ENCODE measurements around the gene MITF. TPM values are rescaled to one million over a fixed set of nuclear protein-coding genes. Genes with fewer than 3 reads are reported as not detected.

MITF gene
- total and polyA plus RNA-seq, 3 donors from 2014 or later: 5.5 to 9.0 (median 5.8) TPM

- H3K4me1 ChIP-seq: no peaks in the 10 kb centered on the region
- no peak overlapping the region for H3K27ac ChIP-seq
- no peak overlapping the region for H3K4me3 ChIP-seq
- 84 to 85% methylated on average over 4 of the region's 4 CpGs for WGBS, 2 donors
- intact Hi-C loops (cut with DNase I; ENCODE audit: low total_unique reads): no loop called here
- TF ChIP-seq POLR2A (IDR thresholded peaks at IDR 0.05) (no peak), CTCF (IDR thresholded peaks at IDR 0.05) (no peak)
- no peak for DNase-seq
- no peaks in the 10 kb centered on the region for H3K9me3 ChIP-seq
- no peaks in the 10 kb centered on the region for H3K36me3 ChIP-seq (ENCODE audit: low read depth, missing control alignments)
- H3K27me3 ChIP-seq: no peaks in the 10 kb centered on the region
These were observed 154.0 kb downstream of the MITF start for GRCh38 chr3:69893274-69893673.

GRCh38 chr3:69896095-69896494 lies 156.8 kb downstream of the MITF start:
- no peak for TF ChIP-seq CTCF (IDR thresholded peaks at IDR 0.05)
- no peak for TF ChIP-seq POLR2A (IDR thresholded peaks at IDR 0.05)
- no peaks in the 10 kb centered on the region for H3K9me3 ChIP-seq
- H3K27me3 ChIP-seq: no peaks in the 10 kb centered on the region
- no peak overlapping the region for H3K4me3 ChIP-seq
- H3K36me3 ChIP-seq (ENCODE audit: low read depth, missing control alignments): no peaks in the 10 kb centered on the region
- intact Hi-C loops (cut with DNase I; ENCODE audit: low total_unique reads): no loop called here
- no peaks in the 10 kb centered on the region for H3K4me1 ChIP-seq
- no peak overlapping the region for H3K27ac ChIP-seq
- WGBS, 2 donors: 84 to 85% methylated on average over 1 of the region's 1 CpG
- DNase-seq: no peak

GRCh38 chr3:69900331-69900730 lies 161.1 kb downstream of the MITF start:
- TF ChIP-seq CTCF (IDR thresholded peaks at IDR 0.05): no peak
- TF ChIP-seq POLR2A (IDR thresholded peaks at IDR 0.05): no peak
- Histone ChIP-seq H3K36me3 (ENCODE audit: low read depth, missing control alignments) (no peaks in the 10 kb centered on the region), H3K4me3 (no peak overlapping the region), H3K4me1 (no peaks in the 10 kb centered on the region), H3K27ac (no peak overlapping the region), H3K9me3 (no peaks in the 10 kb centered on the region), H3K27me3 (no peaks in the 10 kb centered on the region)
- 75 to 88% methylated on average over 1 of the region's 1 CpG for WGBS, 2 donors
- intact Hi-C loops (cut with DNase I; ENCODE audit: low total_unique reads): no loop called here
- no peak for DNase-seq

- 100% methylated on average over 1 of the region's 1 CpG for WGBS, 2 donors
- Histone ChIP-seq H3K4me3 (no peak overlapping the region), H3K4me1 (no peaks in the 10 kb centered on the region), H3K36me3 (ENCODE audit: low read depth, missing control alignments) (no peaks in the 10 kb centered on the region), H3K27me3 (no peaks in the 10 kb centered on the region), H3K27ac (no peak overlapping the region), H3K9me3 (no peaks in the 10 kb centered on the region)
- no peak for TF ChIP-seq CTCF (IDR thresholded peaks at IDR 0.05)
- TF ChIP-seq POLR2A (IDR thresholded peaks at IDR 0.05): no peak
- intact Hi-C loops (cut with DNase I; ENCODE audit: low total_unique reads): no loop called here
- no peak for DNase-seq
These were observed 162.5 kb downstream of the MITF start for GRCh38 chr3:69901802-69902201.

GRCh38 chr3:69902386-69902785 lies 163.1 kb downstream of the MITF start:
- TF ChIP-seq CTCF (IDR thresholded peaks at IDR 0.05): no peak
- no peak for TF ChIP-seq POLR2A (IDR thresholded peaks at IDR 0.05)
- H3K9me3 ChIP-seq: no peaks in the 10 kb centered on the region
- 90 to 92% methylated on average over 1 of the region's 1 CpG for WGBS, 2 donors
- H3K36me3 ChIP-seq (ENCODE audit: low read depth, missing control alignments): no peaks in the 10 kb centered on the region
- H3K4me1 ChIP-seq: no peaks in the 10 kb centered on the region
- H3K27me3 ChIP-seq: no peaks in the 10 kb centered on the region
- H3K4me3 ChIP-seq: no peak overlapping the region
- no peak overlapping the region for H3K27ac ChIP-seq
- intact Hi-C loops (cut with DNase I; ENCODE audit: low total_unique reads): no loop called here
- DNase-seq: no peak
